H1 (cell line): ENCODE data around the gene L3MBTL4. TPM values are rescaled to one million over a fixed set of nuclear protein-coding genes. Genes with fewer than 3 reads are reported as not detected.
A peak's percentile ranks its signal among the peaks of the same experiment; 100 is the strongest.

Source experiments
- CTCF ChIA-PET: fragments of 300-600 bp; sonication (Branson Sonifier 250); formaldehyde crosslinking; loops from one replicate; lab custom pipeline; 2021; ENCODE audit not compliant: partially characterized antibody; lab: Charles Lee
- POLR2A ChIA-PET: fragments of 300-600 bp; sonication (Branson Sonifier 250); formaldehyde crosslinking; loops from one replicate; lab custom pipeline; 2021; ENCODE audit warnings: inconsistent platforms; ENCODE audit not compliant: partially characterized antibody; lab: Charles Lee
- DNase-seq, 2 experiments: peaks; one replicate each; pipeline versions ENCODE4 v3.0.0 to v3.0.0-alpha.2; 2010 to 2022; ENCODE audit warnings: low spot score in 2 of 2, low read depth in 1 of 2, mixed read lengths in 1 of 2
- FAIRE-seq: peaks from 2 replicates; lab custom pipeline; 2011; peaks lifted over from hg19 to GRCh38; lab: Jason Lieb, UNC
- H2AFZ ChIP-seq: 2 replicates; pipeline ENCODE4 v1.8.1; 2012; ENCODE audit warnings: low read length, inconsistent platforms
- H2AK5ac ChIP-seq: 2 replicates; pipeline ENCODE4 v1.6.1; 2013; ENCODE audit warnings: low read depth, low read length
- H2BK120ac ChIP-seq: replicated peaks from 2 replicates; pipeline ENCODE3; 2013; ENCODE audit warnings: low read depth, low read length, inconsistent platforms
- H2BK12ac ChIP-seq: 2 replicates; pipeline ENCODE4 v1.6.1; 2013; ENCODE audit warnings: low read depth, low read length
- H2BK15ac ChIP-seq: 2 replicates; pipeline ENCODE4 v1.6.1; 2013; ENCODE audit warnings: low read length
- H2BK20ac ChIP-seq: 2 replicates; pipeline ENCODE4 v1.6.1; 2013; ENCODE audit warnings: low read length
- H2BK5ac ChIP-seq: 2 replicates; pipeline ENCODE4 v1.6.1; 2013; ENCODE audit warnings: low read depth, low read length
- H3K14ac ChIP-seq: 2 replicates; pipeline ENCODE4 v1.6.1; 2013; ENCODE audit warnings: inconsistent platforms; ENCODE audit not compliant: insufficient read length
- H3K18ac ChIP-seq: 2 replicates; pipeline ENCODE4 v1.6.1; 2013; ENCODE audit warnings: low read length; ENCODE audit errors: extremely low read depth
- H3K23ac ChIP-seq: 2 replicates; pipeline ENCODE4 v1.6.1; 2013; ENCODE audit warnings: inconsistent platforms; ENCODE audit not compliant: insufficient read length
- H3K23me2 ChIP-seq: 2 replicates; pipeline ENCODE4 v1.6.1; 2013; ENCODE audit warnings: low read depth, low read length
- H3K27ac ChIP-seq: 2 replicates; pipeline ENCODE4 v1.6.1; 2011; ENCODE audit warnings: low read depth, low read length, inconsistent platforms
- H3K27me3 ChIP-seq, 4 experiments: replicated peaks in 1 of 4; 1 replicate in 1 of 4; 2 replicates in 3 of 4; pipeline versions ENCODE4 v1.6.1 to v1.8.1; 2011 to 2013; ENCODE audit warnings: low read length in 3 of 4, mild to moderate bottlenecking in 3 of 4, inconsistent platforms in 2 of 4, mixed read lengths in 2 of 4, moderate library complexity in 1 of 4; ENCODE audit not compliant: control insufficient read depth in 3 of 4, insufficient read depth in 3 of 4; ENCODE audit errors: extremely low read depth in 1 of 4
- H3K36me3 ChIP-seq, 4 experiments: 2 replicates each; pipeline versions ENCODE4 v1.6.1 to v1.8.1; 2011 to 2013; ENCODE audit warnings: mild to moderate bottlenecking in 4 of 4, low read length in 3 of 4, moderate library complexity in 2 of 4, control low read depth in 1 of 4, inconsistent platforms in 1 of 4; ENCODE audit not compliant: insufficient read depth in 4 of 4, control insufficient read depth in 2 of 4
- H3K4ac ChIP-seq: replicated peaks from 2 replicates; pipeline ENCODE3; 2013; ENCODE audit warnings: low read length, low read depth, mixed read lengths, inconsistent platforms; ENCODE audit not compliant: insufficient read length
- H3K4me1 ChIP-seq, 4 experiments: replicated peaks in 1 of 4; 1 replicate in 1 of 4; 2 replicates in 3 of 4; pipeline versions ENCODE4 v1.6.1 to v1.8.1; 2011 to 2013; ENCODE audit warnings: low read length in 3 of 4, inconsistent platforms in 2 of 4, mixed read lengths in 1 of 4; ENCODE audit not compliant: insufficient read depth in 4 of 4, control insufficient read depth in 3 of 4
- H3K4me2 ChIP-seq, 2 experiments: 2 replicates each; pipeline versions ENCODE4 v1.6.1 to v1.8.1; 2011 to 2013; ENCODE audit warnings: low read depth in 2 of 2, low read length in 2 of 2, control low read depth in 1 of 2, inconsistent platforms in 1 of 2, mild to moderate bottlenecking in 1 of 2; ENCODE audit not compliant: insufficient read depth in 1 of 2
- H3K4me3 ChIP-seq, 4 experiments: fragments of 200-600, 300-600 bp in 1 of 4; sonication (generic), shearing (Covaris generic), sonication (Bioruptor Twin) in 1 of 4; 2 replicates each; pipeline versions ENCODE4 v1.5.1 to v1.8.1; 2011 to 2016; ENCODE audit warnings: low read length in 4 of 4, low read depth in 3 of 4, control low read depth in 2 of 4, inconsistent platforms in 2 of 4, mild to moderate bottlenecking in 2 of 4, mixed read lengths in 1 of 4, moderate library complexity in 1 of 4; ENCODE audit not compliant: insufficient read depth in 2 of 4; ENCODE audit errors: extremely low read depth in 1 of 4
- H3K56ac ChIP-seq: replicated peaks from 2 replicates; pipeline ENCODE3; 2013; ENCODE audit warnings: low read depth, mild to moderate bottlenecking, mixed read lengths, low read length, inconsistent platforms; ENCODE audit not compliant: insufficient read length
- H3K79me1 ChIP-seq: 2 replicates; pipeline ENCODE4 v1.6.1; 2013; ENCODE audit warnings: low read depth, low read length, control low read depth
- H3K79me2 ChIP-seq, 2 experiments: 2 replicates each; pipeline versions ENCODE4 v1.6.1 to v1.8.1; 2012 to 2013; ENCODE audit warnings: low read length in 2 of 2, mild to moderate bottlenecking in 2 of 2, inconsistent platforms in 1 of 2; ENCODE audit not compliant: insufficient read depth in 2 of 2, control insufficient read depth in 1 of 2
- H3K9ac ChIP-seq, 4 experiments: replicated peaks in 1 of 4; 1 replicate in 1 of 4; 2 replicates in 3 of 4; pipeline versions ENCODE4 v1.6.1 to v1.8.1; 2011 to 2013; ENCODE audit warnings: low read depth in 3 of 4, low read length in 3 of 4, control low read depth in 2 of 4, mild to moderate bottlenecking in 2 of 4, moderate library complexity in 2 of 4, inconsistent platforms in 1 of 4; ENCODE audit errors: extremely low read depth in 1 of 4
- H3K9me3 ChIP-seq, 2 experiments: 2 replicates each; pipeline versions ENCODE4 v1.6.1 to v1.8.1; 2012 to 2013; ENCODE audit warnings: mild to moderate bottlenecking in 2 of 2, moderate library complexity in 2 of 2, control low read depth in 1 of 2, inconsistent platforms in 1 of 2, low read depth in 1 of 2, low read length in 1 of 2, mixed read lengths in 1 of 2; ENCODE audit not compliant: insufficient read depth in 2 of 2
- H4K20me1 ChIP-seq, 2 experiments: replicated peaks in 1 of 2; 2 replicates each; pipeline versions ENCODE3 to v1.8.1; 2011 to 2013; ENCODE audit warnings: inconsistent platforms in 2 of 2, low read length in 2 of 2, mild to moderate bottlenecking in 1 of 2; ENCODE audit not compliant: insufficient read depth in 2 of 2, control insufficient read depth in 1 of 2
- H4K5ac ChIP-seq: 2 replicates; pipeline ENCODE4 v1.6.1; 2013; ENCODE audit warnings: low read length, low read depth, mixed read lengths, inconsistent platforms; ENCODE audit not compliant: insufficient read length
- H4K8ac ChIP-seq: 2 replicates; pipeline ENCODE4 v1.8.0; 2013; ENCODE audit warnings: mild to moderate bottlenecking, moderate library complexity, low read length, inconsistent platforms; ENCODE audit not compliant: insufficient read depth; ENCODE audit errors: extremely low read depth
- H4K91ac ChIP-seq: replicated peaks from 2 replicates; pipeline ENCODE3; 2013; ENCODE audit warnings: low read length, mixed read lengths, inconsistent platforms; ENCODE audit not compliant: insufficient read length
- ASH2L ChIP-seq: fragments of 200-600, 300-600 bp; sonication (generic); IDR thresholded peaks from one replicate; pipeline ENCODE4 v1.7.1; 2017; ENCODE audit warnings: low read length
- CBX5 ChIP-seq: fragments of 300-800, 300-1000 bp; sonication (generic); IDR thresholded peaks from 2 replicates; pipeline ENCODE4 v1.7.1; 2016; ENCODE audit warnings: antibody characterized with exemption, low read length, low read depth
- CHD1 ChIP-seq: IDR thresholded peaks from 2 replicates; pipeline ENCODE4 v1.6.1; 2012; ENCODE audit warnings: low read depth, low read length, improper control_type of control experiment
- CTBP2 ChIP-seq: IDR thresholded peaks from 2 replicates; pipeline ENCODE4 v1.7.0; 2011; ENCODE audit warnings: borderline replicate concordance, mild to moderate bottlenecking, moderate library complexity, mixed read lengths, low read length; ENCODE audit not compliant: insufficient read depth, insufficient read length
- HDAC2 ChIP-seq, 2 experiments: fragments of 300-600 bp in 1 of 2; sonication (generic) in 1 of 2; IDR thresholded peaks; 2 replicates each; pipeline ENCODE4 v1.6.1; 2011 to 2012; ENCODE audit warnings: low read depth in 2 of 2, low read length in 2 of 2, mild to moderate bottlenecking in 2 of 2, moderate library complexity in 2 of 2, borderline replicate concordance in 1 of 2, inconsistent platforms in 1 of 2
- JUN ChIP-seq: IDR thresholded peaks from 2 replicates; pipeline ENCODE4 v1.6.1; 2011; ENCODE audit warnings: low read depth, mild to moderate bottlenecking, improper control_type of control experiment, low read length
- JUND ChIP-seq: IDR thresholded peaks from 2 replicates; pipeline ENCODE4 v1.6.1; 2011; ENCODE audit warnings: mild to moderate bottlenecking, improper control_type of control experiment, low read length
- KDM4A ChIP-seq: IDR thresholded peaks from one replicate; pipeline ENCODE4 v1.7.1; 2012; ENCODE audit warnings: low read depth, mild to moderate bottlenecking, moderate library complexity, low read length, inconsistent platforms; ENCODE audit not compliant: severe bottlenecking
- KDM5A ChIP-seq: fragments of 200-600 bp; IDR thresholded peaks from 2 replicates; pipeline ENCODE4 v1.7.1; 2012; ENCODE audit warnings: mild to moderate bottlenecking, low read length, inconsistent platforms, mixed read lengths
- NANOG ChIP-seq: IDR thresholded peaks from 2 replicates; pipeline ENCODE4 v1.6.1; 2011; ENCODE audit warnings: low read length, low read depth, mild to moderate bottlenecking, inconsistent platforms; ENCODE audit not compliant: insufficient read depth, poor library complexity, severe bottlenecking
- PHF8 ChIP-seq: fragments of 200-600 bp; sonication (generic); conservative IDR thresholded peaks from 2 replicates; pipeline ENCODE4 v1.7.1; 2012; ENCODE audit warnings: low read depth, mild to moderate bottlenecking, inconsistent platforms, low read length, moderate library complexity
- POU5F1 ChIP-seq: IDR thresholded peaks from 2 replicates; pipeline ENCODE4 v1.6.1; 2011; ENCODE audit warnings: low read depth, mild to moderate bottlenecking, low read length, moderate library complexity
- TEAD4 ChIP-seq: IDR thresholded peaks from 2 replicates; pipeline ENCODE4 v1.6.1; 2012; ENCODE audit warnings: low read depth, low read length, inconsistent platforms, mixed read lengths
- WGBS, 2 experiments: shearing (Covaris generic) in 1 of 2; methylation state at CpG; one replicate each; pipeline versions ENCODE4 v1.1.6 to v1.1.7; 2013 to 2015; ENCODE audit warnings: low lambda C conversion rate in 2 of 2, mixed read lengths in 2 of 2, inconsistent platforms in 1 of 2, low coverage in 1 of 2, missing lambda C conversion rate in 1 of 2; ENCODE audit not compliant: insufficient replicate concordance in 2 of 2, insufficient coverage in 1 of 2, insufficient read length in 1 of 2; ENCODE audit errors: extremely low coverage in 1 of 2, missing lambda C conversion rate in 1 of 2; 5-methylcytosine and 5-hydroxymethylcytosine counted together
- polyA plus RNA-seq, 7 experiments: library from polyadenylated mRNA; depleted of rRNA in 3 of 7; stranded (reverse) in 5 of 7; unstranded in 2 of 7; fragments of >200 nt in 5 of 7; fragments of 200-250 nt in 2 of 7; gene quantifications; 1 replicate in 5 of 7; 2 replicates in 1 of 7; 4 replicates in 1 of 7; pipeline versions ENCODE4 v1.2.1 to v1.2.3, GENCODE V29; 2011 to 2013; ENCODE audit warnings: missing spikeins in 2 of 7, mixed read lengths in 2 of 7
- total RNA-seq: library from RNA; stranded (reverse); fragmentation: NEBNext Ultra II Directional; extraction: Animal tissue kit (Norgen Biotek cat#: 25700); gene quantifications from 2 replicates; pipeline ENCODE4 v1.2.1, GENCODE V29; 2021

Gene L3MBTL4
- total and polyA plus RNA-seq, 2 of the 8 experiments (the other 6 are each of a cell fraction or from before 2014, with no cell fraction given): 1.0 to 2.1 TPM

- Histone ChIP-seq H4K20me1 (no peaks in the 10 kb centered on the region), H3K18ac (no peak overlapping the region), H3K56ac (no peak overlapping the region), H3K23ac (no peak overlapping the region), H4K5ac (no peak overlapping the region), H4K91ac (no peak overlapping the region), H2AFZ (no peak overlapping the region), H2BK20ac (no peak overlapping the region), H3K36me3 (no peaks in the 10 kb centered on the region), H3K79me2 (no peaks in the 10 kb centered on the region), H3K4me3 (no peak overlapping the region), H2AK5ac (no peak overlapping the region), H3K9me3 (no peaks in the 10 kb centered on the region), H3K4me1 (peaks cover 2 to 10% (median 8%) of the 10 kb centered on the region in 4 experiments; a peak in 5 of 7 replicates), H3K27me3 (no peaks in the 10 kb centered on the region), H2BK15ac (peak overlapping the region; percentile 9; the same call in 1 of the 2 replicates), H4K8ac (peak overlapping the region; percentile 53; the same call in 1 of the 2 replicates), H3K4ac (no peak overlapping the region), H2BK5ac (no peak overlapping the region), H2BK12ac (no peak overlapping the region; the same call in 1 of the 2 replicates), H3K27ac (no peak overlapping the region), H3K9ac (no peak overlapping the region), H3K79me1 (no peaks in the 10 kb centered on the region), H2BK120ac (no peak overlapping the region), H3K14ac (no peak overlapping the region), H3K23me2 (no peaks in the 10 kb centered on the region), H3K4me2 (no peak overlapping the region)
- ChIA-PET CTCF (no interaction called here), POLR2A (no interaction called here)
- TF ChIP-seq JUN: no peak
- TF ChIP-seq CHD1: no peak
- TF ChIP-seq ASH2L: no peak
- TF ChIP-seq CTBP2: no peak
- no peak for TF ChIP-seq POU5F1
- TF ChIP-seq KDM4A: no peak
- TF ChIP-seq TEAD4: no peak
- TF ChIP-seq PHF8: no peak
- TF ChIP-seq JUND: no peak
- TF ChIP-seq NANOG: no peak
- no peak for TF ChIP-seq KDM5A
- TF ChIP-seq CBX5: no peak
- no peak for TF ChIP-seq HDAC2 (IDR thresholded peaks at IDR 0.05; ENCODE audit: borderline replicate concordance in 1 of 2, low read depth in 2 of 2, low read length in 2 of 2)
- WGBS, 2 experiments: 92% methylated on average over 5 of the region's 5 CpGs; no CpG with 5 or more reads in 1 of the 2 experiments
- FAIRE-seq (no peak), DNase-seq (no peak)
Observed at GRCh38 chr18:5943514-5943913, 471.2 kb downstream of the L3MBTL4 start.
